Measurements from ENCODE around the gene NFATC2.

- no peak for TF ChIP-seq EP300 (IDR thresholded peaks at IDR 0.05)
- TF ChIP-seq POLR2A (IDR thresholded peaks at IDR 0.05): no peak
Observed at GRCh38 chr20:51445591-51445990, 96.9 kb downstream of the NFATC2 start.
